ENCODE results near the gene NFASC.
A peak's percentile ranks its signal among the peaks of the same experiment; 100 is the strongest.

Gene NFASC

DNA sequence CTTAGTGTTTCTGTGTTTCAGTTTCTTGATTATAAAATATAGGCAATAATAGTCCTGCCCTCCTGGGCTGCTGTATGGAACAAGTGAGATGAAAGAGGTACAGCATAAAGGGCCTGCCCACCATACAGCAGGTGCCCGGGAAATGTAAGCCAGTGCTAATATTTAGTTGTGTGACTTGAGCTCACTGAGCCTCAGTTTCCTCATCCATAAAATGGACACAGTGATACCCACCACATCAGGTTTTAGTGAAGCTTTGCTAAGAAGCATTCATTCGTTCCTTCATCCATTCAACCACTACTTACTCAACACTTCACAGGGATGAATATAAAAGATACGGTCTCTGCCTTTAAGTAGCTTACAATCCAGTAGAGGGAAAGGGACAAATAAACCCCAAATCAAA lies 192.2 kb downstream of the NFASC start:
- no peak for DNase-seq (ENCODE audit: low spot score)

DNA sequence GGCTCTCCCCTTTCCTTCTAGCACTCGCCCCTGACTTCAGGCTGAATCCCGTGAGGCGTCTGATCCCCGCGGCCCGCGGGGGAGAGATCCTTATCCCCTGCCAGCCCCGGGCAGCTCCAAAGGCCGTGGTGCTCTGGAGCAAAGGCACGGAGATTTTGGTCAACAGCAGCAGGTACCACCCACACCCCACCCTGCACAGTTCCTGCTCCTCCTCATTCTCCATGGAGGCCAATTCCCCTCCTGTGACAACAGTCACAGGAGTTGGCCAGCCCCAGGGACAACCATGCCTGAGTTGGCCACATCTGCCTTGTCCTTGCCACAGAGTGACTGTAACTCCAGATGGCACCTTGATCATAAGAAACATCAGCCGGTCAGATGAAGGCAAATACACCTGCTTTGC lies 193.6 kb downstream of the NFASC start:
- no peak for DNase-seq (ENCODE audit: low spot score)

DNA sequence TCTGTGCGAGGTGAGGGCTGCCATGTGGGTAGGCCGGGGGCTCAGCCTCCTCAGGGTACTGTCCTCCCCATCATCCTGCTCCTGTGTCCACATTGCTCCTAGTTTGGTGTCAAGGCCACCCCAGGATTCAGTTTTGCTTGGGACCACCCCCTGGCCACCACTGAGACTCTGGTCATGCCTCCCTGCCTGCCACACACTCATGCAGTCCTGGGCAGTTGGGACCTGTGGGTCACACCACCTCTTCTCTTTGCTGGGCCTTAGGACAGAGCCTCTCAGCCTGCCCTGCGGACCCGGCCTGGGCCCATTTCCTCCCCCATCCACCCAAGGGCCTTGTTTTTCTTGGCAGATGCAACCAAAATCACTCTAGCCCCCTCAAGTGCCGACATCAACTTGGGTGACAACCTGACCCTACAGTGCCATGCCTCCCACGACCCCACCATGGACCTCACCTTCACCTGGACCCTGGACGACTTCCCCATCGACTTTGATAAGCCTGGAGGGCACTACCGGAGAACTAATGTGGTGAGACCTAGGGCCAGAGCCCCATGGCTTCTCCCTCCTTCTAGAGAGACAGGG lies 194.2 kb downstream of the NFASC start:
- no peak for DNase-seq (ENCODE audit: low spot score)

DNA sequence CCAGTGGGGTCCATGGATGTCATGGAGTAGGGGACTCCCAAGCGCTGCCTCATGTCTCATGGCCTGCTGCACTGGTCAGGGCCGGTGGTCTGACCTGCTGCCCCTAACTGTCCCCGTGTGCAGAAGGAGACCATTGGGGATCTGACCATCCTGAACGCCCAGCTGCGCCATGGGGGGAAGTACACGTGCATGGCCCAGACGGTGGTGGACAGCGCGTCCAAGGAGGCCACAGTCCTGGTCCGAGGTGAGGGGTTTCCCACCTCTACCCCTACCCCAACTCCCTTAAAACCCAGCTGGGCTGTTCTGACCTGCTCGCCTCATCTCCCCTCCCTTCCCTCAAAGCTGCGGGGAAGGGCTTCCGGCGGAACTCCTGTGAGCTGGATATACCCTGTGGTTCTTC lies 195.0 kb downstream of the NFASC start:
- no peak for DNase-seq (ENCODE audit: low spot score)

DNA sequence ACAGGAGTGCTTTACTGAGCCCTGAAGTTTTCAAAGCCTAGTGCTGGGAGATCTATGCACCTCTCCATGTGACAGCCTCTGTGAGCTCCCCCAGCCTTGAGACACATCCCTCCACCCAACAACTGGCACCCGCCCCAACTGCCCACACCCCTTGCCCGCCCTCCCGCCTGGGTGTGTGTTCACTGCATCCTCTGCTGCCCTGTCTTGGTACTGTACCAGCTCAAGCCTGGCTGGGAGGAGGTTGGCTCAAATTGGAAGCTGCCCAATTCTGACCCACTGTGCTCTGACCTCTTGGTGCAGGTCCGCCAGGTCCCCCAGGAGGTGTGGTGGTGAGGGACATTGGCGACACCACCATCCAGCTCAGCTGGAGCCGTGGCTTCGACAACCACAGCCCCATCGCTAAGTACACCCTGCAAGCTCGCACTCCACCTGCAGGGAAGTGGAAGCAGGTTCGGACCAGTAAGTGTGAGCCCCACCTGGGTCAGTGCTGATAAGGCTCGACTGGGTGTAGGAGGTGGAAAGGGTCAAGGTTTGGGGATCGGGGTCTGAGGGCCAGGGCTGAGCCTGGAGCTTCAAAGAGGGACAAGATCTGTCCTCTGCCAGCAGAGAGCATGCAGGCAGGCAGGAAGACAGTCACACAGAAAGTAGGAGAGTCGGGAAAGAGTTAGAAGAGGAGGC lies 195.6 kb downstream of the NFASC start:
- DNase-seq (ENCODE audit: low spot score): no peak

DNA sequence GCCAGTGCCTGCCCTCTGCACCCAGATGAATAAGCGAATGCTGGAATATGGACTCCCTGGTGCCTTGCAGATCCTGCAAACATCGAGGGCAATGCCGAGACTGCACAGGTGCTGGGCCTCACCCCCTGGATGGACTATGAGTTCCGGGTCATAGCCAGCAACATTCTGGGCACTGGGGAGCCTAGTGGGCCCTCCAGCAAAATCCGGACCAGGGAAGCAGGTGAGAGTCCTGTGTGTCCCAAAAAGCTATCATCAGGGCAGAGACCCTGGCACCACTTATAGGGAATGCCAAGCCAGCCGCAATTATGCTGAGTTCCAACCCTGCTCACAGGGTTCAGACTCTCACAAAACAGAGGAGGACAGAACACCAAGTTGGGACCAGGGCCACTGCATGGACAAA lies 196.4 kb downstream of the NFASC start:
- no peak for DNase-seq (ENCODE audit: low spot score)

DNA sequence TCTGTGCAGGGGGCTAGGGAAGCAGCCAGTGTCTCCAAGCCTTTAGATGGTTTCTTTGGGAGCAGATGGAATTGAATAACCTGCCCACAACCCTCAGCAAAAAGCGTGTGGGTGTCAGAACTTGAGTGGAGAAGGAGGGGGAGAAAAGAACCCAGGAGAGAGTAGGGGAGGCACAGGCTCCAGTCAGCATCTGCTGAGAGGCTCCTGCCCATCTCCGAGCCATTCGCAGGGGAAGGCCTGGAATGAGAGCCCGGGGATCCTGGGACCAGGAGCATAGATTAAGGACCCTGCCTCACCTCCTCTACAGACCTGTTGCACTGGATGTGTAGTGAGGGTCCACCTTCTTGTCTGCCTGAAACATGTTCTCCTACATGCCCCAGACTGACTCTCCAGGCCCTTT lies 197.3 kb downstream of the NFASC start:
- no peak for DNase-seq (ENCODE audit: low spot score)

DNA sequence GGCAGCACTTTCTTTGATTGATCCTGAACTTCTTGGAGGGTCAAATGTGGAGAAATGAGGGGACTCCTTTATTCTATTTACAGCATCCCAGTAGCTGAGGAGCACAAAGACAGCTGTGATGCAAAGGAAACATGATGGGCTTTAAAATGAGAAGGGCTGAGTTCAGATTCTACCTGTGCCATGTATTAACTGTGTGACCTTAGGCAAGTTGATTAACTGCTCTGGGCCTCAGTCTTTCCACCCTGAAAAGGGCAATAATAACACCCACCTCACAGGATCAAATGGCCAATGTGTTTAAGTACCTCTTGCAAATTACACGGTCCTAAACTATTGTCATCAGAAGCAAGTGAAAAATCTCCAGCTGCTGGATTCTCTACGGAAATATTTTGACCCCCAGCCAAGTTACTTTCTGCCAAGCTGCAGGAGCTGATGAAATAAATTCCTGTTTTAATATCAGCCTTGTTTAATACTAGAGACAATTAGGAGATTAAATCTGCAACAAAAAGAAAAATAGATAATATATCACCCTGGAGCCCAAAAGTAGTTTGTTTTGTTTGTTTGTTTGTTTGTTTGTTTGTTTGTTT lies 197.9 kb downstream of the NFASC start:
- DNase-seq (ENCODE audit: low spot score): no peak

DNA sequence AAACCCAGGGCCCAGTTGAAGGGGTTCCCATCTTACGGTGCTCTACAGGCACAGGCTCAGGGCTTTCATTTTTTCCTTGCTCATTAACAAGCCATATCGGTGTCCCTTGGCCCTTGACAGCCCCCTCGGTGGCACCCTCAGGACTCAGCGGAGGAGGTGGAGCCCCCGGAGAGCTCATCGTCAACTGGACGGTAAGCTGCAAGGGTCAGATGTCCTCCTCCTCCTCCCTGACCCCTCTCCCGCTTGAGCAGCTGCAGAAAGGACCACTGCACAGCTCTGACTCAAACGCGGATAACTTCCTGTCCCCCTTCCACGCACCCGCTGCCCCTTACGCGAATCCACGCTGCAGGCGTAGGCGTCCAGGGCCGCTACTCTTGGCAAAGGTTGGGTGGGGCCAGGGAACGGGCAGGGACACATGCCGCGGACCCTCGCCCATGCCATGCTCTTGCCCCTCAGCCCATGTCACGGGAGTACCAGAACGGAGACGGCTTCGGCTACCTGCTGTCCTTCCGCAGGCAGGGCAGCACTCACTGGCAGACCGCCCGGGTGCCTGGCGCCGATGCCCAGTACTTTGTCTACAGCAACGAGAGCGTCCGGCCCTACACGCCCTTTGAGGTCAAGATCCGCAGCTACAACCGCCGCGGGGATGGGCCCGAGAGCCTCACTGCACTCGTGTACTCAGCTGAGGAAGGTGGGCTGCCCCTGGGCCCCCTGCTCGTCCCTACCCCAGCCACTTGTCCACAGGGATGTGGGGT lies 198.9 kb downstream of the NFASC start:
- DNase-seq (ENCODE audit: low spot score): no peak

DNA sequence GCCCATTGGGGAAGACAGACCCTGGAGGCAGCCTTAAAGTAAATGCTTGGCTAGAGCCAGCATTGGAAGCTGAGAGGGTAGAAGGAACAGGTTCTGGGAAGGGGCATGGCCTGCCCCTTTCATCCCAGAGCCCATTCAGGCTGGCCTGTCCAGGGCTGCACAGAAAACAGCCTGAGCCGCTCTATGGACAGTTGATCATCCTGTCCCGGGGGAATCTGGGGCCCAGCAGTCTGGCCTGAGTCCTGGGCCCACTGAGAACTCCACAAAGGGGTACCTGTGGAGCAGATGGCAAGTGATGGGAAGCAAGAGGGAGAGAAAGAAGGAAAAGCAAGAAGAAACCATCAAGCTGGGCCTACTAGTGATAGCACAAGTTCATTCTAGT lies 200.4 kb downstream of the NFASC start:
- DNase-seq (ENCODE audit: low spot score): no peak

DNA sequence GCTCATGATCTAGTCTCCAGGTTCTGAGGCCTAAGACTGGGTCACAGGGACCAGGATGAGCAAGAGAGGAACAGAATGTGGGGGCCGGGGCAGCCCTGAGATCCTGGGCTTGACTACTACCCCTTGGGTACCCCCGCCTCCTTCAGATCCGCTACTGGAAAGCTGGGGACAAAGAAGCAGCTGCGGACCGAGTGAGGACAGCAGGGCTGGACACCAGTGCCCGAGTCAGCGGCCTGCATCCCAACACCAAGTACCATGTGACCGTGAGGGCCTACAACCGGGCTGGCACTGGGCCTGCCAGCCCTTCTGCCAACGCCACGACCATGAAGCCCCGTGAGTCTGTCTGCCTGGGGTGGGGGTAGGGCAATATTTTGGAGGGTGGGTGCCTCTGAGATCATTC lies 201.1 kb downstream of the NFASC start:
- peak; percentile 70 for DNase-seq (ENCODE audit: low spot score)

DNA sequence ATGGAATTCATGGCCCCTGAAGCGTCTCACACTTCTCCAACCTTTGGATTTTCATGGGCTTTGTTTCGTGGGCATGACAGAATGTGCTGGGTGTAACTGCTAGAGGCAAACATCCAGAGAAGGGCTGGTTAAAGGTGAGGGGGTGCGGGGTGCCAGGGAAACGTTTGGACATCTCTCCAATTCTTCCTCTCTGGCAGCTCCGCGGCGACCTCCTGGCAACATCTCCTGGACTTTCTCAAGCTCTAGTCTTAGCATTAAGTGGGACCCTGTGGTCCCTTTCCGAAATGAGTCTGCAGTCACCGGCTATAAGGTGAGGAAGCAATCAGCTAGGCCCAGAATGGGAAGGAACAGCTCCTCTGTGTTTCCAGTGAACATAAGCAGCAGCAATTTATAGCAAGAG lies 201.6 kb downstream of the NFASC start:
- DNase-seq (ENCODE audit: low spot score): no peak

Measured in Ammon's horn (tissue), 1 donor.